Measurements from ENCODE around the gene KCTD7.
"Not testable (repeated sequence)": the region's sequence is repeated elsewhere in the genome, so short reads cannot be mapped to it uniquely, and the experiment has no call there.

KCTD7 gene

GRCh38 chr7:66615699-66616098, 13.0 kb upstream of the KCTD7 start:
- no peak for DNase-seq (ENCODE audit: low read depth)
- TF ChIP-seq CTCF (IDR thresholded peaks at IDR 0.05; ENCODE audit: low read length, missing control alignments) = no peak
- no peak overlapping the region for H3K4me3 ChIP-seq (replicated peaks; ENCODE audit: low read depth, low read length)

- TF ChIP-seq CTCF (IDR thresholded peaks at IDR 0.05; ENCODE audit: low read length, missing control alignments) = no peak
Measured at GRCh38 chr7:66617295-66617694, 11.4 kb upstream of the KCTD7 start.

GRCh38 chr7:66619341-66619948, 9.2 kb upstream of the KCTD7 start:
- not testable (repeated sequence) for H3K4me3 ChIP-seq (replicated peaks; ENCODE audit: low read depth, low read length); DNase-seq (ENCODE audit: low read depth)

More at GRCh38 chr7:66617295-66617694, 11.4 kb upstream of the KCTD7 start:
- peak; percentile 52 for DNase-seq (ENCODE audit: low read depth)
- no peak overlapping the region for H3K4me3 ChIP-seq (replicated peaks; ENCODE audit: low read depth, low read length)

GRCh38 chr7:66626331-66626934, 2.2 kb upstream of the KCTD7 start:
- peak; percentile 65 for DNase-seq (ENCODE audit: low read depth)
- TF ChIP-seq CTCF (IDR thresholded peaks at IDR 0.05; ENCODE audit: low read length, missing control alignments) = no peak
- H3K4me3 ChIP-seq (replicated peaks; ENCODE audit: low read depth, low read length) = no peak overlapping the region

GRCh38 chr7:66627151-66627681, 1.5 kb upstream of the KCTD7 start:
- H3K4me3 ChIP-seq (replicated peaks; ENCODE audit: low read depth, low read length) = no peak overlapping the region
- peak; percentile 53 for DNase-seq (ENCODE audit: low read depth)
- TF ChIP-seq CTCF (IDR thresholded peaks at IDR 0.05; ENCODE audit: low read length, missing control alignments) = no peak

GRCh38 chr7:66627881-66628360, 760 bp upstream of the KCTD7 start:
- peak overlapping the region; percentile 70 for H3K4me3 ChIP-seq (replicated peaks; ENCODE audit: low read depth, low read length)
- DNase-seq (ENCODE audit: low read depth) = no peak
- TF ChIP-seq CTCF (IDR thresholded peaks at IDR 0.05; ENCODE audit: low read length, missing control alignments) = no peak

GRCh38 chr7:66629222-66630062, 761 bp downstream of the KCTD7 start:
- TF ChIP-seq CTCF (IDR thresholded peaks at IDR 0.05; ENCODE audit: low read length, missing control alignments) = no peak
- DNase-seq (ENCODE audit: low read depth) = no peak

More at GRCh38 chr7:66629222-66630062, 761 bp downstream of the KCTD7 start:
- H3K4me3 ChIP-seq (replicated peaks; ENCODE audit: low read depth, low read length) = peak overlapping the region; percentile 71

Data from fibroblast of pulmonary artery (primary cell).